GM23338 (cell line): Measurements from ENCODE around the gene OR1K1.

Experiments used
- CREB1 ChIP-seq: fragments of 250-450 bp; sonication (Bioruptor Pico); IDR thresholded peaks from 2 replicates; pipeline ENCODE4 v1.5.0; 2020; ENCODE audit warnings: low read depth, mild to moderate bottlenecking, moderate library complexity
- EZH2 ChIP-seq: fragments of 200-600 bp; sonication (generic); IDR thresholded peaks from one replicate; pipeline ENCODE4 v1.8.0; 2017; ENCODE audit warnings: antibody characterized with exemption, mild to moderate bottlenecking, low read depth; ENCODE audit not compliant: unreplicated experiment
- EZH2phosphoT487 ChIP-seq: fragments of 200-600 bp; sonication (generic); IDR thresholded peaks from one replicate; pipeline ENCODE4 v1.8.1; 2018; ENCODE audit warnings: antibody characterized with exemption; ENCODE audit not compliant: unreplicated experiment
- JUNB ChIP-seq: IDR thresholded peaks from one replicate; pipeline ENCODE4 v1.6.1; 2016; ENCODE audit warnings: antibody characterized with exemption; ENCODE audit not compliant: unreplicated experiment
- NANOG ChIP-seq: IDR thresholded peaks from 2 replicates; pipeline ENCODE4 v1.6.1; 2016; ENCODE audit warnings: antibody characterized with exemption, borderline replicate concordance
- POLR2AphosphoS5 ChIP-seq: IDR thresholded peaks from 2 replicates; pipeline ENCODE4 v1.6.1; 2016; ENCODE audit warnings: antibody characterized with exemption, low read depth
- STAT1 ChIP-seq: IDR thresholded peaks from one replicate; pipeline ENCODE4 v1.6.1; 2016; ENCODE audit warnings: antibody characterized with exemption; ENCODE audit not compliant: unreplicated experiment
- ZNF114 ChIP-seq: fragments of 250-450 bp; sonication (Bioruptor Pico); IDR thresholded peaks from 2 replicates; pipeline ENCODE4 v1.5.0; 2020; ENCODE audit warnings: mild to moderate bottlenecking, moderate library complexity
- ZNF331 ChIP-seq: fragments of 250-450 bp; sonication (Bioruptor Pico); IDR thresholded peaks from 2 replicates; pipeline ENCODE4 v1.5.0; 2020; ENCODE audit warnings: low read depth, mild to moderate bottlenecking, moderate library complexity
- TF ChIP-seq, protein P1 (sequence below), 2 experiments: fragments of 200-600 bp in 1 of 2; sonication (generic) in 1 of 2; conservative IDR thresholded peaks; 2 replicates each; pipeline versions ENCODE4 v1.5.1 to v1.6.1; 2016 to 2017; ENCODE audit warnings: antibody characterized with exemption in 2 of 2, low read depth in 2 of 2, mild to moderate bottlenecking in 2 of 2, moderate library complexity in 1 of 2
- TF ChIP-seq, protein P2 (sequence below): IDR thresholded peaks from one replicate; pipeline ENCODE4 v1.6.1; 2018; ENCODE audit warnings: antibody characterized with exemption; ENCODE audit not compliant: unreplicated experiment
- TF ChIP-seq, protein P3 (sequence below): IDR thresholded peaks from 2 replicates; pipeline ENCODE4 v1.6.1; 2016; ENCODE audit warnings: antibody characterized with exemption
- TF ChIP-seq, protein P4 (sequence below): fragments of 250-450 bp; sonication (Bioruptor Pico); IDR thresholded peaks from 2 replicates; pipeline ENCODE4 v1.5.0; 2020; ENCODE audit warnings: mild to moderate bottlenecking, moderate library complexity

DNA sequence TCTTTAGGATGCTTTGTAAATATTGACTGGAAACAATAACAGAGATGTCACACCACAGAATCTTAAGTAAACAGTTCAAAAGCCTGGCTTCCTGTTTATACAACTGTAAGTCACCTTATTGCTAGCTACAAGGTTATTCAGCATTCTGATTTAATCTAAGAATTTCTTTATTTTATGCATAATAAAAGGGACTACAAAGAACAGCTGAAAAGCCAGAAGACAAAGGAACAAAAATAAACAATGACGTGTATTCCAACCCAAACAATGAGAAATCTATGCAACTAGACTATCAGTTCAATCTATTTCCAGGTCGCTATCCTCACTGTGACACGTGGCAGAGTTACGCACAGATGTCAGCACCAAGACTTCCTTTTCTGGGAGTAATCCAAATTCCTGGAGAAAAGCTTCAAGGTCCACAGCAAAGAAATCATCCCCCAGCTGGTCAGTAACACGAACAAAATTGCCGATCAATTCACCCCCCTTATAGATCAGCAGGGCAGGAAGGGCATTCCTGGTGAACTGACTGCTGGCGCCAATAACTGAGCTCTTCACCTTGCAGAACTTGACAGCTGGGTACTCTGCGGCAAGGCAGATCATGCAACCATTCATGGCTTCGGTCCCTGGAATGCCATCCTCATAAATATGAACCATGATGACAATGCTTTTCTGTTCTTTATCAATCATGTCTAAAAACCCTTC, 20.0 kb downstream of the OR1K1 start:
- TF ChIP-seq, protein P1, sequence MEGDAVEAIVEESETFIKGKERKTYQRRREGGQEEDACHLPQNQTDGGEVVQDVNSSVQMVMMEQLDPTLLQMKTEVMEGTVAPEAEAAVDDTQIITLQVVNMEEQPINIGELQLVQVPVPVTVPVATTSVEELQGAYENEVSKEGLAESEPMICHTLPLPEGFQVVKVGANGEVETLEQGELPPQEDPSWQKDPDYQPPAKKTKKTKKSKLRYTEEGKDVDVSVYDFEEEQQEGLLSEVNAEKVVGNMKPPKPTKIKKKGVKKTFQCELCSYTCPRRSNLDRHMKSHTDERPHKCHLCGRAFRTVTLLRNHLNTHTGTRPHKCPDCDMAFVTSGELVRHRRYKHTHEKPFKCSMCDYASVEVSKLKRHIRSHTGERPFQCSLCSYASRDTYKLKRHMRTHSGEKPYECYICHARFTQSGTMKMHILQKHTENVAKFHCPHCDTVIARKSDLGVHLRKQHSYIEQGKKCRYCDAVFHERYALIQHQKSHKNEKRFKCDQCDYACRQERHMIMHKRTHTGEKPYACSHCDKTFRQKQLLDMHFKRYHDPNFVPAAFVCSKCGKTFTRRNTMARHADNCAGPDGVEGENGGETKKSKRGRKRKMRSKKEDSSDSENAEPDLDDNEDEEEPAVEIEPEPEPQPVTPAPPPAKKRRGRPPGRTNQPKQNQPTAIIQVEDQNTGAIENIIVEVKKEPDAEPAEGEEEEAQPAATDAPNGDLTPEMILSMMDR (conservative IDR thresholded peaks at IDR 0.05; ENCODE audit: low read depth in 2 of 2), result no peak
- TF ChIP-seq, protein P2, sequence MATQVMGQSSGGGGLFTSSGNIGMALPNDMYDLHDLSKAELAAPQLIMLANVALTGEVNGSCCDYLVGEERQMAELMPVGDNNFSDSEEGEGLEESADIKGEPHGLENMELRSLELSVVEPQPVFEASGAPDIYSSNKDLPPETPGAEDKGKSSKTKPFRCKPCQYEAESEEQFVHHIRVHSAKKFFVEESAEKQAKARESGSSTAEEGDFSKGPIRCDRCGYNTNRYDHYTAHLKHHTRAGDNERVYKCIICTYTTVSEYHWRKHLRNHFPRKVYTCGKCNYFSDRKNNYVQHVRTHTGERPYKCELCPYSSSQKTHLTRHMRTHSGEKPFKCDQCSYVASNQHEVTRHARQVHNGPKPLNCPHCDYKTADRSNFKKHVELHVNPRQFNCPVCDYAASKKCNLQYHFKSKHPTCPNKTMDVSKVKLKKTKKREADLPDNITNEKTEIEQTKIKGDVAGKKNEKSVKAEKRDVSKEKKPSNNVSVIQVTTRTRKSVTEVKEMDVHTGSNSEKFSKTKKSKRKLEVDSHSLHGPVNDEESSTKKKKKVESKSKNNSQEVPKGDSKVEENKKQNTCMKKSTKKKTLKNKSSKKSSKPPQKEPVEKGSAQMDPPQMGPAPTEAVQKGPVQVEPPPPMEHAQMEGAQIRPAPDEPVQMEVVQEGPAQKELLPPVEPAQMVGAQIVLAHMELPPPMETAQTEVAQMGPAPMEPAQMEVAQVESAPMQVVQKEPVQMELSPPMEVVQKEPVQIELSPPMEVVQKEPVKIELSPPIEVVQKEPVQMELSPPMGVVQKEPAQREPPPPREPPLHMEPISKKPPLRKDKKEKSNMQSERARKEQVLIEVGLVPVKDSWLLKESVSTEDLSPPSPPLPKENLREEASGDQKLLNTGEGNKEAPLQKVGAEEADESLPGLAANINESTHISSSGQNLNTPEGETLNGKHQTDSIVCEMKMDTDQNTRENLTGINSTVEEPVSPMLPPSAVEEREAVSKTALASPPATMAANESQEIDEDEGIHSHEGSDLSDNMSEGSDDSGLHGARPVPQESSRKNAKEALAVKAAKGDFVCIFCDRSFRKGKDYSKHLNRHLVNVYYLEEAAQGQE, result no peak
- no peak for TF ChIP-seq EZH2
- TF ChIP-seq POLR2AphosphoS5, result no peak
- no peak for TF ChIP-seq EZH2phosphoT487
- TF ChIP-seq JUNB, result no peak
- TF ChIP-seq CREB1, result no peak
- TF ChIP-seq ZNF114, result no peak
- no peak for TF ChIP-seq ZNF331 (CRISPR knock-in tag)
- no peak for TF ChIP-seq STAT1
- no peak for TF ChIP-seq NANOG
- TF ChIP-seq, protein P3, sequence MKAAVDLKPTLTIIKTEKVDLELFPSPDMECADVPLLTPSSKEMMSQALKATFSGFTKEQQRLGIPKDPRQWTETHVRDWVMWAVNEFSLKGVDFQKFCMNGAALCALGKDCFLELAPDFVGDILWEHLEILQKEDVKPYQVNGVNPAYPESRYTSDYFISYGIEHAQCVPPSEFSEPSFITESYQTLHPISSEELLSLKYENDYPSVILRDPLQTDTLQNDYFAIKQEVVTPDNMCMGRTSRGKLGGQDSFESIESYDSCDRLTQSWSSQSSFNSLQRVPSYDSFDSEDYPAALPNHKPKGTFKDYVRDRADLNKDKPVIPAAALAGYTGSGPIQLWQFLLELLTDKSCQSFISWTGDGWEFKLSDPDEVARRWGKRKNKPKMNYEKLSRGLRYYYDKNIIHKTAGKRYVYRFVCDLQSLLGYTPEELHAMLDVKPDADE, result no peak
- TF ChIP-seq, protein P4, sequence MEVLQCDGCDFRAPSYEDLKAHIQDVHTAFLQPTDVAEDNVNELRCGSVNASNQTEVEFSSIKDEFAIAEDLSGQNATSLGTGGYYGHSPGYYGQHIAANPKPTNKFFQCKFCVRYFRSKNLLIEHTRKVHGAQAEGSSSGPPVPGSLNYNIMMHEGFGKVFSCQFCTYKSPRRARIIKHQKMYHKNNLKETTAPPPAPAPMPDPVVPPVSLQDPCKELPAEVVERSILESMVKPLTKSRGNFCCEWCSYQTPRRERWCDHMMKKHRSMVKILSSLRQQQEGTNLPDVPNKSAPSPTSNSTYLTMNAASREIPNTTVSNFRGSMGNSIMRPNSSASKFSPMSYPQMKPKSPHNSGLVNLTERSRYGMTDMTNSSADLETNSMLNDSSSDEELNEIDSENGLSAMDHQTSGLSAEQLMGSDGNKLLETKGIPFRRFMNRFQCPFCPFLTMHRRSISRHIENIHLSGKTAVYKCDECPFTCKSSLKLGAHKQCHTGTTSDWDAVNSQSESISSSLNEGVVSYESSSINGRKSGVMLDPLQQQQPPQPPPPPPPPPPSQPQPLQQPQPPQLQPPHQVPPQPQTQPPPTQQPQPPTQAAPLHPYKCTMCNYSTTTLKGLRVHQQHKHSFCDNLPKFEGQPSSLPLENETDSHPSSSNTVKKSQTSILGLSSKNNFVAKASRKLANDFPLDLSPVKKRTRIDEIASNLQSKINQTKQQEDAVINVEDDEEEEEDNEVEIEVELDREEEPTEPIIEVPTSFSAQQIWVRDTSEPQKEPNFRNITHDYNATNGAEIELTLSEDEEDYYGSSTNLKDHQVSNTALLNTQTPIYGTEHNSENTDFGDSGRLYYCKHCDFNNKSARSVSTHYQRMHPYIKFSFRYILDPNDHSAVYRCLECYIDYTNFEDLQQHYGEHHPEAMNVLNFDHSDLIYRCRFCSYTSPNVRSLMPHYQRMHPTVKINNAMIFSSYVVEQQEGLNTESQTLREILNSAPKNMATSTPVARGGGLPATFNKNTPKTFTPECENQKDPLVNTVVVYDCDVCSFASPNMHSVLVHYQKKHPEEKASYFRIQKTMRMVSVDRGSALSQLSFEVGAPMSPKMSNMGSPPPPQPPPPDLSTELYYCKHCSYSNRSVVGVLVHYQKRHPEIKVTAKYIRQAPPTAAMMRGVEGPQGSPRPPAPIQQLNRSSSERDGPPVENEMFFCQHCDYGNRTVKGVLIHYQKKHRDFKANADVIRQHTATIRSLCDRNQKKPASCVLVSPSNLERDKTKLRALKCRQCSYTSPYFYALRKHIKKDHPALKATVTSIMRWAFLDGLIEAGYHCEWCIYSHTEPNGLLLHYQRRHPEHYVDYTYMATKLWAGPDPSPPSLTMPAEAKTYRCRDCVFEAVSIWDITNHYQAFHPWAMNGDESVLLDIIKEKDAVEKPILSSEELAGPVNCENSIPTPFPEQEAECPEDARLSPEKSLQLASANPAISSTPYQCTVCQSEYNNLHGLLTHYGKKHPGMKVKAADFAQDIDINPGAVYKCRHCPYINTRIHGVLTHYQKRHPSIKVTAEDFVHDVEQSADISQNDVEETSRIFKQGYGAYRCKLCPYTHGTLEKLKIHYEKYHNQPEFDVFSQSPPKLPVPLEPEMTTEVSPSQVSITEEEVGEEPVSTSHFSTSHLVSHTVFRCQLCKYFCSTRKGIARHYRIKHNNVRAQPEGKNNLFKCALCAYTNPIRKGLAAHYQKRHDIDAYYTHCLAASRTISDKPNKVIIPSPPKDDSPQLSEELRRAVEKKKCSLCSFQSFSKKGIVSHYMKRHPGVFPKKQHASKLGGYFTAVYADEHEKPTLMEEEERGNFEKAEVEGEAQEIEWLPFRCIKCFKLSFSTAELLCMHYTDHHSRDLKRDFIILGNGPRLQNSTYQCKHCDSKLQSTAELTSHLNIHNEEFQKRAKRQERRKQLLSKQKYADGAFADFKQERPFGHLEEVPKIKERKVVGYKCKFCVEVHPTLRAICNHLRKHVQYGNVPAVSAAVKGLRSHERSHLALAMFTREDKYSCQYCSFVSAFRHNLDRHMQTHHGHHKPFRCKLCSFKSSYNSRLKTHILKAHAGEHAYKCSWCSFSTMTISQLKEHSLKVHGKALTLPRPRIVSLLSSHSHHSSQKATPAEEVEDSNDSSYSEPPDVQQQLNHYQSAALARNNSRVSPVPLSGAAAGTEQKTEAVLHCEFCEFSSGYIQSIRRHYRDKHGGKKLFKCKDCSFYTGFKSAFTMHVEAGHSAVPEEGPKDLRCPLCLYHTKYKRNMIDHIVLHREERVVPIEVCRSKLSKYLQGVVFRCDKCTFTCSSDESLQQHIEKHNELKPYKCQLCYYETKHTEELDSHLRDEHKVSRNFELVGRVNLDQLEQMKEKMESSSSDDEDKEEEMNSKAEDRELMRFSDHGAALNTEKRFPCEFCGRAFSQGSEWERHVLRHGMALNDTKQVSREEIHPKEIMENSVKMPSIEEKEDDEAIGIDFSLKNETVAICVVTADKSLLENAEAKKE (CRISPR knock-in tag), result no peak
